Uterus (tissue), 4 donors: ENCODE data around the gene ATP6V0B. TPM values are rescaled to one million over a fixed set of nuclear protein-coding genes. Genes with fewer than 3 reads are reported as not detected.
A peak's percentile ranks its signal among the peaks of the same experiment; 100 is the strongest.

Source experiments
- DNase-seq, 2 donors: peaks; one replicate each; pipeline ENCODE4 v3.0.0-alpha.2; 2019 to 2020
- H3K27ac ChIP-seq, 2 donors: fragments of 200-600 bp; sonication (generic); 1 replicate in 1 of 2; 2 replicates in 1 of 2; pipeline ENCODE4 v1.5.1; 2016 to 2018
- H3K27me3 ChIP-seq, 2 donors: fragments of 200-600 bp; sonication (generic); one replicate each; pipeline ENCODE4 v1.5.1; 2018 to 2019; ENCODE audit warnings: control low read depth in 1 of 2
- H3K36me3 ChIP-seq, 2 donors: fragments of 200-600 bp; sonication (generic); one replicate each; pipeline ENCODE4 v1.5.1; 2019; ENCODE audit warnings: control low read depth in 1 of 2
- H3K4me1 ChIP-seq, 2 donors: fragments of 200-600 bp; sonication (generic); one replicate each; pipeline ENCODE4 v1.5.1; 2018 to 2019; ENCODE audit warnings: control low read depth in 1 of 2
- H3K4me3 ChIP-seq, 2 donors: fragments of 200-600 bp; sonication (generic); 1 replicate in 1 of 2; 2 replicates in 1 of 2; pipeline ENCODE4 v1.5.1; 2018 to 2019; ENCODE audit warnings: mild to moderate bottlenecking in 1 of 2
- H3K9me3 ChIP-seq, 2 donors: fragments of 200-600 bp; sonication (generic); one replicate each; pipeline ENCODE4 v1.5.1; 2019; ENCODE audit warnings: control low read depth in 1 of 2
- CTCF ChIP-seq, 4 experiments: fragments of 200-600 bp in 2 of 4; fragments of 450-650 bp in 2 of 4; sonication (generic) in 2 of 4; IDR thresholded peaks; one replicate each; pipeline ENCODE4 v1.5.1; 2016 to 2019; ENCODE audit warnings: antibody characterized with exemption in 4 of 4, mild to moderate bottlenecking in 2 of 4, moderate library complexity in 1 of 4
- POLR2A ChIP-seq, 2 donors: fragments of 450-650 bp; IDR thresholded peaks; one replicate each; pipeline ENCODE4 v1.6.1; 2016; ENCODE audit warnings: antibody characterized with exemption in 2 of 2, mild to moderate bottlenecking in 1 of 2, moderate library complexity in 1 of 2
- intact Hi-C: fragments of 100-400 bp; cut with DNase I; formaldehyde crosslinking; loops from one replicate; pipeline ENCODE4 v1.15.1; 2023; ENCODE audit warnings: low total_unique reads
- total RNA-seq, 4 donors: library from RNA; depleted of rRNA in 3 of 4; stranded (reverse); fragments of >200 nt in 3 of 4; gene quantifications; one replicate each; pipeline versions ENCODE4 v1.1.0 to v1.2.4, GENCODE V29; 2014 to 2023
- donor health status: DM: yes; HTN: yes; CAD: no.

The ATP6V0B gene
- total RNA-seq, 4 donors from 2014 or later: 49.6 to 183 (median 65.4) TPM

GRCh38 chr1:43946236-43947060 is 28.3 kb upstream of the ATP6V0B start, which contains the start of gene IPO13:
TSS of gene IPO13 (plus strand) at chr1:43946950. CDS start at chr1:43947601, 651 bp downstream.
- no peaks in the 10 kb centered on the region for H3K27me3 ChIP-seq
- peak; percentile 91 to 96 for DNase-seq
- no peaks in the 10 kb centered on the region for H3K9me3 ChIP-seq
- peak within 1 kb of the TSS; percentile 67 to 72 for H3K4me3 ChIP-seq
- peaks cover 0 to 15% of the 10 kb centered on the region in 2 donors for H3K4me1 ChIP-seq
- H3K27ac ChIP-seq: peak within 1 kb of the TSS; percentile 92 to 95
- no peaks in the 10 kb centered on the region for H3K36me3 ChIP-seq
- TF ChIP-seq POLR2A (IDR thresholded peaks at IDR 0.05) (peak in 1 of 2 donors; percentile 53), CTCF (IDR thresholded peaks at IDR 0.05) (peak; percentile 74 to 84 (median 80))
- intact Hi-C loops: no loop called here

- TF ChIP-seq POLR2A (IDR thresholded peaks at IDR 0.05): no peak
- TF ChIP-seq CTCF (IDR thresholded peaks at IDR 0.05): no peak
- Histone ChIP-seq H3K9me3 (no peaks in the 10 kb centered on the region), H3K36me3 (no peaks in the 10 kb centered on the region), H3K27ac (peak overlapping the region; percentile 92 to 95), H3K4me1 (peaks cover 0 to 15% of the 10 kb centered on the region in 2 donors), H3K4me3 (peak overlapping the region; percentile 67 to 72), H3K27me3 (no peaks in the 10 kb centered on the region)
- intact Hi-C loops: no loop called here
- peak in 1 of 2 donors; percentile 43 for DNase-seq
Measured at GRCh38 chr1:43947061-43947873, 27.5 kb upstream of the ATP6V0B start.

- DNase-seq: no peak
- Histone ChIP-seq H3K4me1 (peaks cover 0 to 15% of the 10 kb centered on the region in 2 donors), H3K4me3 (peak overlapping the region; percentile 67 to 72), H3K27me3 (no peaks in the 10 kb centered on the region), H3K27ac (no peak overlapping the region), H3K9me3 (no peaks in the 10 kb centered on the region), H3K36me3 (no peaks in the 10 kb centered on the region)
- TF ChIP-seq POLR2A (IDR thresholded peaks at IDR 0.05) (no peak), CTCF (IDR thresholded peaks at IDR 0.05) (no peak)
- intact Hi-C loops: no loop called here
Measured at GRCh38 chr1:43947874-43948437, 26.8 kb upstream of the ATP6V0B start.

- peaks cover 0 to 15% of the 10 kb centered on the region in 2 donors for H3K4me1 ChIP-seq
- intact Hi-C loops: no loop called here
Measured at GRCh38 chr1:43949678-43950077, 25.1 kb upstream of the ATP6V0B start.

More at GRCh38 chr1:43949678-43950077, 25.1 kb upstream of the ATP6V0B start:
- TF ChIP-seq POLR2A (IDR thresholded peaks at IDR 0.05) (no peak), CTCF (IDR thresholded peaks at IDR 0.05) (no peak)
- Histone ChIP-seq H3K36me3 (no peaks in the 10 kb centered on the region), H3K9me3 (no peaks in the 10 kb centered on the region), H3K27ac (no peak overlapping the region), H3K27me3 (no peaks in the 10 kb centered on the region), H3K4me3 (no peak overlapping the region)
- DNase-seq: no peak
